GM12891 (cell line): ENCODE measurements around the gene AGBL1.

ENCODE experiments used
- POLR2A ChIP-seq: IDR thresholded peaks from 2 replicates; pipeline ENCODE4 v1.6.1; 2011; ENCODE audit warnings: low read depth, low read length, control low read depth
- SPI1 ChIP-seq: IDR thresholded peaks from 2 replicates; pipeline ENCODE4 v1.6.1; 2011; ENCODE audit warnings: low read depth, low read length, control low read depth

DNA sequence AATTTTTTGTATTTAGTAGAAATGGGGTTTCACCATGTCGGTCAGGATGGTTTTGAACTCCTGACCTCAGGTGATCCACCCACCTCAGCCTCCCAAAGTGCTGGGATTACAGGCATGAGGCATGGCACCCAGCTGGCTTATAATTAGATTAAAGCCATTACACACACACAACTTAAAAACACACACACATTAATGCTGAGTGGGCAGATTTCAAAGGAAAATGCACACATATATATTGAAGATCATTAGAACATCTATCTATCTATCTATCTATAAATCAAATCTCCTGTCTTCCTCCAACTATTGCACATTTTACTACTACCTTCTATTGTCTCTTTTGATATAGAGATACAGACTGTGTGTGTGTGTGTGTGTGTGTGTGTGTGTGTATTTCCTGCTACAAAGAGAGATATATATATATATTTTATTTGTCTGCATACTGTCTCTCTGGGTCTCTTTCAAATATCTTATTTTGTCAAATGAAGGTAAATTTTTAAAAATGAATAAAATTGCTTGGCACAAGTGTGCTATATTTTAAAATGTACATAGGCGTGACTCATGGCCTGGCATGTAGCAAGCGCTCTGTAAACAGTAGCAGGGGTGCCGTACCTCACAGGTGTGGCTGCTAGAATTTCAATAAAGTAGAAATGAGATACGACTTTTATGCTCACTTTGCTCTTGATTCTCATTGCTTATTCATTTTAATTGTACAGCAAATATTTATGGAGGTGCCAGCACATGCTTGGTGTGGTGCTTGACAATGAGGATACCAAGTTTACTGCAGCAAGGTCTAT, 655.8 kb downstream of the AGBL1 start:
- TF ChIP-seq POLR2A (no peak), SPI1 (no peak)
